Endothelial cell of umbilical vein (primary cell): ENCODE results near the gene E2F4. TPM values are rescaled to one million over a fixed set of nuclear protein-coding genes. Genes with fewer than 3 reads are reported as not detected.

Experiments used
- BruUV-seq: library from RNA; stranded (reverse); fragments of 400-500 nt; replicated peaks from 2 replicates; lab custom pipeline; 2021; lab: Mats Ljungman, UMichigan
- CTCF ChIA-PET: fragments of 300-600, 350-600 bp; sonication (Branson Sonifier 250); formaldehyde crosslinking; loops from one replicate; lab custom pipeline; 2021; ENCODE audit warnings: antibody characterized with exemption, inconsistent platforms; lab: Charles Lee
- POLR2A ChIA-PET: fragments of 300-600, 350-600 bp; sonication (Branson Sonifier 250); formaldehyde crosslinking; loops from one replicate; lab custom pipeline; 2021; ENCODE audit warnings: antibody characterized with exemption, inconsistent platforms; lab: Charles Lee
- DNase-seq: peaks from one replicate; pipeline ENCODE4 v3.0.0-alpha.2; 2011; ENCODE audit warnings: low read depth, low spot score
- FAIRE-seq: peaks from 2 replicates; lab custom pipeline; 2011; peaks lifted over from hg19 to GRCh38; lab: Jason Lieb, UNC
- H2AFZ ChIP-seq: 2 replicates; pipeline ENCODE4 v1.6.0; 2012; ENCODE audit warnings: low read depth, low read length, control low read depth, inconsistent platforms
- H3K27ac ChIP-seq: 2 replicates; pipeline ENCODE4 v1.5.1; 2011; ENCODE audit warnings: low read depth, mild to moderate bottlenecking, control low read depth, low read length, moderate library complexity; ENCODE audit not compliant: insufficient read depth
- H3K27me3 ChIP-seq, 2 experiments: 2 replicates each; pipeline versions ENCODE4 v1.6.0 to v1.6.1; 2011; ENCODE audit warnings: low read length in 2 of 2, mixed read lengths in 1 of 2; ENCODE audit not compliant: control insufficient read depth in 2 of 2, insufficient read depth in 2 of 2
- H3K36me3 ChIP-seq, 2 experiments: 2 replicates in 1 of 2; 3 replicates in 1 of 2; pipeline ENCODE4 v1.5.1; 2011; ENCODE audit warnings: low read length in 2 of 2, mild to moderate bottlenecking in 1 of 2, moderate library complexity in 1 of 2; ENCODE audit not compliant: control insufficient read depth in 2 of 2, insufficient read depth in 2 of 2; ENCODE audit errors: extremely low read depth in 1 of 2
- H3K4me1 ChIP-seq: 3 replicates; pipeline ENCODE4 v1.5.1; 2011; ENCODE audit warnings: mild to moderate bottlenecking, low read length; ENCODE audit not compliant: control insufficient read depth, insufficient read depth; ENCODE audit errors: extremely low read depth
- H3K4me2 ChIP-seq: 2 replicates; pipeline ENCODE4 v1.6.1; 2011; ENCODE audit warnings: low read length, control low read depth, mixed read lengths; ENCODE audit not compliant: insufficient read depth
- H3K4me3 ChIP-seq, 3 experiments: fragments of 200-600 bp in 1 of 3; sonication (generic), shearing (Covaris generic) in 1 of 3; replicated peaks in 1 of 3; 2 replicates each; pipeline ENCODE4 v1.5.1; 2011 to 2016; ENCODE audit warnings: control low read depth in 3 of 3, low read length in 3 of 3, mild to moderate bottlenecking in 2 of 3, inconsistent platforms in 1 of 3, low read depth in 1 of 3, moderate library complexity in 1 of 3; ENCODE audit not compliant: insufficient read depth in 1 of 3
- H3K79me2 ChIP-seq: 2 replicates; pipeline ENCODE4 v1.6.0; 2012; ENCODE audit warnings: low read length, inconsistent platforms; ENCODE audit not compliant: control insufficient read depth, insufficient read depth
- H3K9ac ChIP-seq: replicated peaks from 2 replicates; pipeline ENCODE3; 2011; ENCODE audit warnings: low read length, control low read depth; ENCODE audit not compliant: insufficient read depth; ENCODE audit errors: extremely low read depth
- H3K9me1 ChIP-seq: replicated peaks from 3 replicates; pipeline ENCODE4 v1.6.0; 2011; ENCODE audit warnings: mild to moderate bottlenecking, low read length; ENCODE audit not compliant: control insufficient read depth, insufficient read depth; ENCODE audit errors: extremely low read depth
- H3K9me3 ChIP-seq: replicated peaks from 2 replicates; pipeline ENCODE4 v1.5.1; 2012; ENCODE audit warnings: low read length, inconsistent platforms; ENCODE audit not compliant: control insufficient read depth, insufficient read depth
- H4K20me1 ChIP-seq: replicated peaks from 2 replicates; pipeline ENCODE3; 2011; ENCODE audit warnings: mild to moderate bottlenecking, low read length; ENCODE audit not compliant: control insufficient read depth, insufficient read depth; ENCODE audit errors: extremely low read depth
- CTCF ChIP-seq, 2 donors: IDR thresholded peaks; 1 replicate in 1 of 2; 2 replicates in 1 of 2; pipeline ENCODE4 v1.5.1; 2011; ENCODE audit warnings: low read length in 2 of 2, mild to moderate bottlenecking in 2 of 2, moderate library complexity in 2 of 2, control low read depth in 1 of 2, inconsistent platforms in 1 of 2, low read depth in 1 of 2; ENCODE audit not compliant: insufficient read depth in 1 of 2; ENCODE audit errors: extremely low read depth in 1 of 2
- MAX ChIP-seq: IDR thresholded peaks from 2 replicates; pipeline ENCODE4 v1.6.1; 2011; ENCODE audit not compliant: insufficient read depth, insufficient read length
- MYC ChIP-seq: IDR thresholded peaks from one replicate; pipeline ENCODE4 v1.6.1; 2011; ENCODE audit warnings: mild to moderate bottlenecking, low read depth, low read length
- dilution Hi-C: fragments of 300-500 bp; cut with MboI; formaldehyde crosslinking; loops from one replicate; pipeline ENCODE4 v1.15.0; 2019; ENCODE audit warnings: low sequenced_read_pairs; ENCODE audit not compliant: extremely low pct_ligation_motif_present
- intact Hi-C: fragments of 100-400 bp; cut with micrococcal nuclease; formaldehyde crosslinking; loops from one replicate; pipeline ENCODE4 v1.10.0; 2022
- polyA plus RNA-seq, 4 experiments: library from polyadenylated mRNA; depleted of rRNA in 3 of 4; stranded (reverse) in 3 of 4; unstranded in 1 of 4; fragments of >200 nt; gene quantifications; 2 replicates each; pipeline versions ENCODE4 v1.2.1 to v1.2.3, GENCODE V29; 2011 to 2012; ENCODE audit warnings: missing spikeins in 1 of 4
- total RNA-seq: library from RNA; stranded (reverse); gene quantifications from 2 replicates; pipeline ENCODE4 v1.2.3, GENCODE V29; 2021

Gene E2F4
- total and polyA plus RNA-seq, 2 donors (not counting 3 experiments of a cell fraction or from before 2014, with no cell fraction given), result 112 to 168 TPM

GRCh38 chr16:67235816-67236562, 44.0 kb downstream of the E2F4 start:
- DNase-seq, result no peak
- H2AFZ ChIP-seq, result no peak overlapping the region
- no peaks in the 10 kb centered on the region for H4K20me1 ChIP-seq
- TF ChIP-seq CTCF (IDR thresholded peaks at IDR 0.05; ENCODE audit: extremely low read depth in 1 of 2, insufficient read depth in 1 of 2, low read depth in 1 of 2, low read length in 2 of 2) (no peak), MYC (no peak), MAX (no peak)
- dilution Hi-C loops, result no loop called here
- intact Hi-C loops, result loop anchor here (1.0 kb wide), 1 partner anchor 8 kb away; no protein-coding TSS in a partner anchor
- peaks cover 11 to 65% of the 10 kb centered on the region in 2 experiments for H3K36me3 ChIP-seq
- BruUV-seq, result no TSS peak
- no peaks in the 10 kb centered on the region for H3K27me3 ChIP-seq
- peaks cover 4% of the 10 kb centered on the region for H3K4me1 ChIP-seq
- H3K79me2 ChIP-seq, result peaks cover 12% of the 10 kb centered on the region
- no peak overlapping the region for H3K4me3 ChIP-seq
- no peaks in the 10 kb centered on the region for H3K9me1 ChIP-seq
- CTCF ChIA-PET, result interaction anchor here (0.9 to 1.8 kb wide), 3 partner anchors 8 to 38 kb away, joined by 3 to 4 read pairs (median 4); partner anchors contain the start of gene FHOD1
- H3K27ac ChIP-seq, result no peak overlapping the region
- H3K9ac ChIP-seq, result no peak overlapping the region
- H3K9me3 ChIP-seq, result no peaks in the 10 kb centered on the region
- POLR2A ChIA-PET, result no interaction called here
- no peak overlapping the region for H3K4me2 ChIP-seq
- no peak for FAIRE-seq
